ENCODE measurements around the gene RFTN1.

GRCh38 chr3:16439163-16439847 lies 74.2 kb downstream of the RFTN1 start:
- TF ChIP-seq PPARA (CRISPR knock-in tag; IDR thresholded peaks at IDR 0.05; ENCODE audit: borderline replicate concordance) (no peak), GLIS3 (CRISPR knock-in tag; IDR thresholded peaks at IDR 0.05) (no peak), PATZ1 (CRISPR knock-in tag; IDR thresholded peaks at IDR 0.05; ENCODE audit: borderline replicate concordance) (no peak), ZNF565 (CRISPR knock-in tag; conservative IDR thresholded peaks at IDR 0.05; ENCODE audit: low read depth) (no peak), ARNTL (CRISPR knock-in tag; IDR thresholded peaks at IDR 0.05; ENCODE audit: borderline replicate concordance, low read depth) (no peak), RARB (CRISPR knock-in tag; IDR thresholded peaks at IDR 0.05) (no peak), ZFP30 (CRISPR knock-in tag; IDR thresholded peaks at IDR 0.05) (no peak), TOX (CRISPR knock-in tag; IDR thresholded peaks at IDR 0.05; ENCODE audit: borderline replicate concordance) (no peak), TCF4 (CRISPR knock-in tag; IDR thresholded peaks at IDR 0.05; ENCODE audit: borderline replicate concordance) (no peak)
